ENCODE results near the gene DHDH. TPM values are rescaled to one million over a fixed set of nuclear protein-coding genes. Genes with fewer than 3 reads are reported as not detected.

DHDH gene
- total RNA-seq, 1 donor from 2014 or later: not detected

GRCh38 chr19:48963371-48964204 is 30.1 kb downstream of the DHDH start:
- ATAC-seq (peak; percentile 22), DNase-seq (peak; percentile 84)
- intact Hi-C loops (cut with micrococcal nuclease): no loop called here

- DNase-seq: peak; percentile 55
- intact Hi-C loops (cut with micrococcal nuclease): no loop called here
- ATAC-seq: no peak
These were observed 30.9 kb downstream of the DHDH start for GRCh38 chr19:48964205-48965039.

DNA sequence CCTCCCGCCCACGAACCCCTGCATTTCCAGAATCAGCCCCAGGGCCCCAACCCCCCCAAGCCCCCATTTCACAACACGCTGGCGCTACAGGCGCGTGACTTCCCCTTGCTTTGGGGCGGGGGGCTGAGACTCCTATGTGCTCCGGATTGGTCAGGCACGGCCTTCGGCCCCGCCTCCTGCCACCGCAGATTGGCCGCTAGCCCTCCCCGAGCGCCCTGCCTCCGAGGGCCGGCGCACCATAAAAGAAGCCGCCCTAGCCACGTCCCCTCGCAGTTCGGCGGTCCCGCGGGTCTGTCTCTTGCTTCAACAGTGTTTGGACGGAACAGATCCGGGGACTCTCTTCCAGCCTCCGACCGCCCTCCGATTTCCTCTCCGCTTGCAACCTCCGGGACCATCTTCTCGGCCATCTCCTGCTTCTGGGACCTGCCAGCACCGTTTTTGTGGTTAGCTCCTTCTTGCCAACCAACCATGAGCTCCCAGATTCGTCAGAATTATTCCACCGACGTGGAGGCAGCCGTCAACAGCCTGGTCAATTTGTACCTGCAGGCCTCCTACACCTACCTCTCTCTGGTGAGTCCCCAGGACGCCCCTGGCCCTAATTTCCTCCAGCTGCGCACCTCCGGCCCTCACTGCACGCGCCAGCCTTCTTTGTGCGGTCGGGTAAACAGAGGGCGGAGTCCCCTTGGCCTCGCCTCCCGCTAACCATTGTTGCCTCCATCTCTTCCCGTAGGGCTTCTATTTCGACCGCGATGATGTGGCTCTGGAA is 31.7 kb downstream of the DHDH start, which contains the start of gene FTL:
Gene FTL (plus strand): TSS at position 270 of the 766 bp plus-strand sequence. CDS start 199 bp downstream, at position 469.
- DNase-seq: peak; percentile 99
- intact Hi-C loops (cut with micrococcal nuclease): no loop called here
- peak; percentile 87 for ATAC-seq

GRCh38 chr19:48965806-48966540 is 32.5 kb downstream of the DHDH start:
- intact Hi-C loops (cut with micrococcal nuclease): no loop called here
- peak; percentile 68 for ATAC-seq
- DNase-seq: peak; percentile 91

GRCh38 chr19:48966541-48967345 is 33.2 kb downstream of the DHDH start:
- ATAC-seq (no peak), DNase-seq (no peak)
- intact Hi-C loops (cut with micrococcal nuclease): no loop called here

DNA sequence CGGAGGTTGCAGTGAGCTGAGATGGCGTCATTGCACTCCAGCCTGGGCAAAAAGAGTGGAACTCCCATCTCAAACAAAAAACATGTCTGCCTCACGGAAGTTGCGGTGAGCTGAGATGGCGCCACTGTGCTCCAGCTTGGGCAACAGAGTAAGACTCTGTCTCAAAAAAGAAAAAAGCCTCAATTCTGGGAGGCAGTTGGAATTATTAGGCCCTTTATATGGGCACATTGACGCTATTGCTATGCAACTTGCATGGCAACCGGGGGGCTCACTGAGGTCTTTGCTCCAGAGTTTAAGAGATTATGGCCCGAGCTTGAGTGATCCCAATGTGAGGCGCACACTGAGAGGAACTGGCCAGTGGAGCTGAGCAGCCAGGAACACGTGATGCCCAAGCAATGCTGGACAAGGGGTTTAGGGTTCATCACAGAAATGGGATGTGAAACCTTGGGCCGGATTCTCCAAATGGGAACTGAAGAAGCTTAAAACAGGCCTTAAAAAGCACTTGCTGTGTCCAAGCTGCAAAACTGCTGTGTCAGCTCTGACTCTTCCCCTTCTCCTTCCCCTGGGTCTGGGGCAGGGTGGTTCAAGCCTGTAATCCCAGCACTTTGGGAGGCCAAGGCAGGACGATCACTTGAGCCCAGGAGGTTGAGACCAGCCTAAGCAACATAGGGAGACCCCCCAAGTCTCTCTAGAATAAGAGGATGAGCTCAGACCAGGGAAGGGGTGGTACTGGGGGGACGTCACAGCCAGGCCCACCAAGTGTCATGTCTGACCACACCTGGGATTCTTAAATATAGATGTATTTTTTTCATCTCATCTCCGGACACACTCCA is 34.1 kb downstream of the DHDH start:
- intact Hi-C loops (cut with micrococcal nuclease): no loop called here
- ATAC-seq (peak; percentile 0), DNase-seq (no peak)

GRCh38 chr19:48968179-48968661 is 34.7 kb downstream of the DHDH start:
- ATAC-seq: no peak
- intact Hi-C loops (cut with micrococcal nuclease): no loop called here
- no peak for DNase-seq

- ATAC-seq (no peak), DNase-seq (no peak)
- intact Hi-C loops (cut with micrococcal nuclease): no loop called here
These were observed 35.3 kb downstream of the DHDH start for GRCh38 chr19:48968813-48969218.

DNA sequence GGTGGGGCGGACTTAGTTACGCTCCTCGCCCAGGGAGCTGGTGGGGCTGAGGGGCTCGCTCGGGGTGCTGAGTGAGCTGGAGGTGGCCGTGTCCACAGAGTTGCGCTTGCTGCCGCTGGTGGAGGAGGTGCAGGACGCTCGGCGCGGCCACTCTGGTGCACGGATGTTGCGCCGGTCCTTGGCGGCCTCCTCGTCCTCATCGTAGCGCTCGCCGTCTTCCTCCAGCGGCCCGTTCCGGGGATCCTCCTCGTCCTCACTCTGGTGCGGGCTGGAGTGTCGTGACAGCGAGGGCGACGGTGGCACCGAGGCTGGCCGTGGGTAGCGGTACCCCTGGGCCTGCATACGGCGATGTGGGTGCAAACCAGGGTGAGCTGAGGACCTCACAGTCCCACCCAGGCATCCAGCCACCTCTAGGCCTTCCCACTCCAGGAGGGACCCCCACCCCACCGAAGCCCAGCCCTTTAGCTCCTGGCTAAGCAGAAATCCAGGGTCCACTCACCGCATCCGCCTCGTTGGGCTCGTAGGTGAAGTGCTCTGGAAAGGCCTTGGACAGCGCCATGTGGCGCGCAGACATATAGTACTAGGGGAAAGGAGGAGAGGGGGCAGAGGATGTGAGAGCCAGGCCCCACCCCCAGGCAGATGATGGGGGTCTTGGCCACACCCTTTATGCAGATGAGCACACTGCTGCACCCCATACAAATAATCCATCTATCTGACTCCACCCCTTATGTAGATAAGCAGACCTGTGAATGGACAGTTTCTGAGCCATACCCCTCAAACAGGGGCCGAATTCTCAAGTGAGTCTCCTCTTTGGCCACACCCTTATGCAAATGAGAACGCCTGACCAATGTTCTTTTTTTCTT is 36.0 kb downstream of the DHDH start:
- intact Hi-C loops (cut with micrococcal nuclease): no loop called here
- DNase-seq: no peak
- no peak for ATAC-seq

DNA sequence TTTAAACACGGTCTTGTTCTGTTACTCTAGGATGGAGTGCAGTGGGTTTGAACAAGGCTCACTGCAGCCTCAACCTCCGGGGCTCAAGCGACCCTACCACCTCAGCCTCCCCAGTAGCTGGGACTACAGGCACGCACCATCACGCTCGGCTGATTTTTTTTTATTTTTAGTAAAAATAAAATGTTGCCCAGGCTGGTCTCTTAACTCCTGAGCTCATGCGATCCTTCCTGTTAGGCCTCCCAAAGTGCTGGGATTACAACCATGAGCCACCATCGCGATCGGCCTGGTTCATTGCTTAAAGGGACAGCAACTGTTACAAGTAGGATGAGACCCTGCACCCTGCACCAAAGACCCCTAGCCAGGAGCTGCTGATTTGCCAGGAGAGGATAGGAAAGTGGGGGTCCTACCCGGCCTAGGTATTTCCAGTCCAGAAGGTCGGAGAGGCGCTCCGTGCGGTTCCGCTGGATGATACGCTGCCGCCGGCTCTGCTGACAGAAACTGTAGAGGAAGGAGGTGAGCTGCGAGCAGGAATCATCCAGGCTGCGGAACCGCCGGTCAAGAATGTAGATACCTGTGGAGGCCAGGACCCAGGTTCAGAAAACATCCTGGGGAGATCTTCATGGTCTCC is 36.8 kb downstream of the DHDH start:
- DNase-seq (no peak), ATAC-seq (no peak)
- intact Hi-C loops (cut with micrococcal nuclease): no loop called here

GRCh38 chr19:48970923-48971395 is 37.5 kb downstream of the DHDH start:
- intact Hi-C loops (cut with micrococcal nuclease): no loop called here
- ATAC-seq (peak; percentile 58), DNase-seq (peak; percentile 92)

GRCh38 chr19:48975947-48976847 is 42.7 kb downstream of the DHDH start:
- ATAC-seq: no peak
- intact Hi-C loops (cut with micrococcal nuclease): no loop called here

DNA sequence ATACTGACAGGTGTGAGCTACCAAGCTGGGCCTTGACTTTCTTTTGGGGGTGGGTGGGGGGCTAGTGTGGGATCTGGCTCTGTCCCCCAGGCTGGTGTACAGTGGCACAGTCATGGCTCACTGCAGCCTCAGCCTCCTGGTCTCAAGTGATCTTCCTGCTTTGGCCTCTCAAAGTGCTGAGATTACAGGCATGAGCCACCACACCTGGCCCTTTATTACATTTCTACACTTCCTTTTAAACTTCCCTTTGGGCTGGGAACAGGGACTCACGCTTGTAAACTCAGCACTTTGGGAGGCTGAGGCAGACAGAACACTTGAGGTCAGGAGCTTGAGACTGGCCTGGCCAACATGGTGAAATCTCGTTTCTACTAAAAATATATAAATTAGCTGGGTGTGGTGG is 43.6 kb downstream of the DHDH start:
- DNase-seq: no peak
- ATAC-seq: no peak
- intact Hi-C loops (cut with micrococcal nuclease): no loop called here

More at GRCh38 chr19:48975947-48976847, 42.7 kb downstream of the DHDH start:
- DNase-seq: no peak

DNA sequence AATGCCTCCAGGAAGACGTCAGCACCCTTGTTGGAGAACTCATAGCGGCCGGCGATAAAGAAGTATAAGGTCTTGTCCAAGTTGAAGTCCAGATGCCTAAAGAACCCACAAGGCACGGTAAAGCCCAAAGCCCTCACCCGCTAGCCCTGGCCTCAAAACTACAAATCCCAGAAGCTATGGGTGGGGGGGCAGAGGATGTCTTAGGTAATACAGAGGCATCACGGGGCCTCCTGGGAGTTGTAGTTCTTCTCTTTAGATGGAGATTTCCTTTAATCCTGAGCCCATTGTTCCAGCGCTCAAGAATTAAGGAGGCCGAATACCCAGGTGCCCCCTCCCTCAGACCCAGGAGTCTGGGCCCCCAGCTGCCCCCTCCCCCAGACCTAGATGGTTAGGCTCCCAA is 48.8 kb downstream of the DHDH start:
- DNase-seq (no peak), ATAC-seq (no peak)
- intact Hi-C loops (cut with micrococcal nuclease): no loop called here

- DNase-seq (no peak), ATAC-seq (no peak)
- intact Hi-C loops (cut with micrococcal nuclease): no loop called here
These were observed 52.2 kb downstream of the DHDH start for GRCh38 chr19:48985711-48986110.

Measured in left ventricle myocardium superior (tissue), 1 donor.